ENCODE results near the gene TRAM2. TPM values are rescaled to one million over a fixed set of nuclear protein-coding genes. Genes with fewer than 3 reads are reported as not detected.

The TRAM2 gene
- total RNA-seq, 4 donors from 2014 or later: 13.3 to 23.8 (median 18.5) TPM

- DNase-seq (ENCODE audit: extremely low spot score): no peak
- Histone ChIP-seq H3K27ac (replicated peaks in 1 of 4) (peak overlapping the region; percentile 29 to 69 (median 56)), H3K4me3 (no peak overlapping the region), H3K9me3 (no peaks in the 10 kb centered on the region), H3K4me1 (peaks cover 81 to 100% (median 97%) of the 10 kb centered on the region in 4 donors), H3K27me3 (no peaks in the 10 kb centered on the region), H3K36me3 (no peaks in the 10 kb centered on the region)
- intact Hi-C loops (cut with DNase I): no loop called here
- 76% methylated on average over 9 of the region's 9 CpGs for WGBS
- TF ChIP-seq EP300 (IDR thresholded peaks at IDR 0.05): no peak
- TF ChIP-seq POLR2A (IDR thresholded peaks at IDR 0.05; ENCODE audit: low read depth): no peak
- no peak for TF ChIP-seq POLR2AphosphoS5 (IDR thresholded peaks at IDR 0.05)
- TF ChIP-seq, protein P1, sequence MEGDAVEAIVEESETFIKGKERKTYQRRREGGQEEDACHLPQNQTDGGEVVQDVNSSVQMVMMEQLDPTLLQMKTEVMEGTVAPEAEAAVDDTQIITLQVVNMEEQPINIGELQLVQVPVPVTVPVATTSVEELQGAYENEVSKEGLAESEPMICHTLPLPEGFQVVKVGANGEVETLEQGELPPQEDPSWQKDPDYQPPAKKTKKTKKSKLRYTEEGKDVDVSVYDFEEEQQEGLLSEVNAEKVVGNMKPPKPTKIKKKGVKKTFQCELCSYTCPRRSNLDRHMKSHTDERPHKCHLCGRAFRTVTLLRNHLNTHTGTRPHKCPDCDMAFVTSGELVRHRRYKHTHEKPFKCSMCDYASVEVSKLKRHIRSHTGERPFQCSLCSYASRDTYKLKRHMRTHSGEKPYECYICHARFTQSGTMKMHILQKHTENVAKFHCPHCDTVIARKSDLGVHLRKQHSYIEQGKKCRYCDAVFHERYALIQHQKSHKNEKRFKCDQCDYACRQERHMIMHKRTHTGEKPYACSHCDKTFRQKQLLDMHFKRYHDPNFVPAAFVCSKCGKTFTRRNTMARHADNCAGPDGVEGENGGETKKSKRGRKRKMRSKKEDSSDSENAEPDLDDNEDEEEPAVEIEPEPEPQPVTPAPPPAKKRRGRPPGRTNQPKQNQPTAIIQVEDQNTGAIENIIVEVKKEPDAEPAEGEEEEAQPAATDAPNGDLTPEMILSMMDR (IDR thresholded peaks at IDR 0.05): no peak
These were observed 32.1 kb downstream of the TRAM2 start for GRCh38 chr6:52544602-52545405.

GRCh38 chr6:52543729-52544601, 32.9 kb downstream of the TRAM2 start:
- no peaks in the 10 kb centered on the region for H3K9me3 ChIP-seq
- TF ChIP-seq, protein P1 (IDR thresholded peaks at IDR 0.05): no peak
- TF ChIP-seq POLR2A (IDR thresholded peaks at IDR 0.05; ENCODE audit: low read depth): no peak
- no peak for TF ChIP-seq EP300 (IDR thresholded peaks at IDR 0.05)
- no peak for TF ChIP-seq POLR2AphosphoS5 (IDR thresholded peaks at IDR 0.05)
- peak overlapping the region; percentile 29 to 69 (median 56) for H3K27ac ChIP-seq (replicated peaks in 1 of 4)
- H3K27me3 ChIP-seq: no peaks in the 10 kb centered on the region
- H3K4me3 ChIP-seq: no peak overlapping the region
- intact Hi-C loops (cut with DNase I): no loop called here
- no peaks in the 10 kb centered on the region for H3K36me3 ChIP-seq
- WGBS: 71% methylated on average over 10 of the region's 10 CpGs
- DNase-seq (ENCODE audit: extremely low spot score): no peak
- peaks cover 79 to 99% (median 97%) of the 10 kb centered on the region in 4 donors for H3K4me1 ChIP-seq

DNA sequence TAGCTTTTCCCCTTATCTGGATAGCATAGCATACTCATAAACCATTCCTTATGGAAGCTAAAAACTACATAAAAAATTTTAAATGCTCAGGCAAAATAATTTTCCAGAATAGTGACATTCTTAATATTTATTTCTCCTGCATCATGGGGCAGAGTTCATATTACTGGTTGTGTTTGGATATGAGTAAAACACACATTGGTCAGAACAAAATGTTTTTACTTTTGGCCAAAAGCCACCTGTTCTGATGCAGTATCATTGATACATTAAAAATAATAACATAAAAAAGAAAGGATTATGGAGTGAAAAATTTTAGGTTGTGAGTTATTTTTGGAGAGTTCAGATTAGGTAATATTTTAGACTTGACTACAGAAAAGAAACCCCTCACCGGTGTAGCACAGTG, 33.6 kb downstream of the TRAM2 start:
- 54% methylated on average over 1 of the region's 1 CpG for WGBS
- H3K9me3 ChIP-seq: no peaks in the 10 kb centered on the region
- DNase-seq (ENCODE audit: extremely low spot score): no peak
- H3K36me3 ChIP-seq: no peaks in the 10 kb centered on the region
- no peaks in the 10 kb centered on the region for H3K27me3 ChIP-seq
- no peak overlapping the region for H3K4me3 ChIP-seq
- H3K4me1 ChIP-seq: peaks cover 77 to 99% (median 97%) of the 10 kb centered on the region in 4 donors
- no peak for TF ChIP-seq POLR2A (IDR thresholded peaks at IDR 0.05; ENCODE audit: low read depth)
- TF ChIP-seq EP300 (IDR thresholded peaks at IDR 0.05): no peak
- TF ChIP-seq POLR2AphosphoS5 (IDR thresholded peaks at IDR 0.05): no peak
- TF ChIP-seq, protein P1 (IDR thresholded peaks at IDR 0.05): no peak
- H3K27ac ChIP-seq (replicated peaks in 1 of 4): peak overlapping the region; percentile 29 to 69 (median 56)
- intact Hi-C loops (cut with DNase I): no loop called here

DNA sequence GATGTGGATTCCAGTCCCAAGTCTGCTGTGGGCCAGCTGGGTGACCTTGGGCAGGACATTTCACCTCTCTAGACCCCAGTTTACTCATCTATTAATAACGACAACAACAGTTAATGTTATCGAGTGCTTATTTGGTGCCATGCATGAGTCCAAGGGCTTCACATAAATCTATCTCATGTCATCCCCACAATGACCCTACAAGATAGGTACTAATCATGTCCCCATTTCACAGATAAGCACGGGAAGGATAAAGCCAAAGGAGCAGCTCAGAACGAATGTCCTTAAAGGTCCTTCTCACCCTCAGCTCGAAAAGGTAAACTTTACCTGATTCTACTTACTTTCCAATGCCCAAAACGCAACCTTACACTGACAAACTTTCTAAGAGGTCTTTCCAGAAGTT, 35.7 kb downstream of the TRAM2 start:
- intact Hi-C loops (cut with DNase I): no loop called here
- WGBS: 82% methylated on average over 6 of the region's 6 CpGs
- Histone ChIP-seq H3K27me3 (no peaks in the 10 kb centered on the region), H3K4me3 (no peak overlapping the region), H3K4me1 (peaks cover 77 to 99% (median 96%) of the 10 kb centered on the region in 4 donors), H3K9me3 (no peaks in the 10 kb centered on the region), H3K36me3 (no peaks in the 10 kb centered on the region), H3K27ac (replicated peaks in 1 of 4) (peak overlapping the region in 3 of 4 donors; percentile 20 to 59 (median 39))
- DNase-seq (ENCODE audit: extremely low spot score): no peak
- TF ChIP-seq POLR2A (IDR thresholded peaks at IDR 0.05; ENCODE audit: low read depth): no peak
- TF ChIP-seq, protein P1 (IDR thresholded peaks at IDR 0.05): no peak
- no peak for TF ChIP-seq POLR2AphosphoS5 (IDR thresholded peaks at IDR 0.05)
- no peak for TF ChIP-seq EP300 (IDR thresholded peaks at IDR 0.05)
